NCI-H2227 (cell line): ENCODE results near the gene NFKBIB.

Experiments used
- DNase-seq: peaks from one replicate; lab custom pipeline; 2025; ENCODE audit not compliant: unreplicated experiment; lab: John Stamatoyannopoulos, UW

The NFKBIB gene

DNA sequence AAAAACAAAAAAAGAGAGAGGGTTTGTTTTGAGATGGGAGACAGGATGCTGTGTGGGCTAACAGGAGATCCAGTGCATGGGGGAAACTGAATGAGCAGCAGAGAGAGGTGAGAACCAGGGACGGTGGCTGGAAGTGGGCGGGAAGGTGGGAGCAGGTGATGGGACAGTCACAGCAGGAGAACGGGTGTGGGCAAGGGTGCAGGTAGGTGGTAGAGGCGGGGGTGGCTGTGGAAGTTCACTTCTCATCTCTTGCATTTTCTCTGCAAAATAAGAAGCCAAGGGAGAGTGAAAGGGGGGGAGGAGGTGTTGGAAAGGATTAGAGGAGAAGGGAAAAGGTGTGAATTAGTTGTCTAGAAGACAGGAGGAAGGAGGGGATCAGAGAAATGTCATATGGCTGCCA, 53.9 kb downstream of the NFKBIB start:
- DNase-seq = no peak

- DNase-seq = no peak
These were observed 56.5 kb downstream of the NFKBIB start for GRCh38 chr19:38956264-38956663.

- DNase-seq = no peak
These were observed 58.5 kb downstream of the NFKBIB start for GRCh38 chr19:38958301-38958700.
